RPMI7951 (cell line): ENCODE results near the gene KCNQ1. TPM values are rescaled to one million over a fixed set of nuclear protein-coding genes. Genes with fewer than 3 reads are reported as not detected.

ENCODE experiments used
- DNase-seq: peaks from one replicate; pipeline ENCODE4 v3.0.0-alpha.2; 2012; ENCODE audit warnings: low read depth
- total RNA-seq: library from RNA; depleted of rRNA; stranded (reverse); fragments of >200 nt; shearing (Covaris generic); gene quantifications from 2 replicates; pipeline ENCODE4 v1.2.3, GENCODE V29; 2014

Gene KCNQ1
- total RNA-seq, 1 experiment from 2014 or later, result not detected

- no peak for DNase-seq
Observed at GRCh38 chr11:2508793-2509192, 64.0 kb downstream of the KCNQ1 start.

GRCh38 chr11:2509481-2510001, 64.7 kb downstream of the KCNQ1 start:
- DNase-seq, result no peak

- DNase-seq, result no peak
Observed at GRCh38 chr11:2510626-2511402, 66.0 kb downstream of the KCNQ1 start.

GRCh38 chr11:2511421-2512369, 66.9 kb downstream of the KCNQ1 start:
- no peak for DNase-seq

GRCh38 chr11:2512431-2513407, 67.9 kb downstream of the KCNQ1 start:
- DNase-seq, result no peak

GRCh38 chr11:2513441-2513840, 68.6 kb downstream of the KCNQ1 start:
- no peak for DNase-seq

GRCh38 chr11:2515401-2516275, 70.8 kb downstream of the KCNQ1 start:
- DNase-seq, result no peak

- DNase-seq, result no peak
Observed at GRCh38 chr11:2516276-2517015, 71.6 kb downstream of the KCNQ1 start.

- DNase-seq, result no peak
Observed at GRCh38 chr11:2517016-2517385, 72.2 kb downstream of the KCNQ1 start.

- no peak for DNase-seq
Observed at GRCh38 chr11:2517386-2518064, 72.7 kb downstream of the KCNQ1 start.

GRCh38 chr11:2518111-2518982, 73.5 kb downstream of the KCNQ1 start:
- no peak for DNase-seq

GRCh38 chr11:2518983-2519340, 74.2 kb downstream of the KCNQ1 start:
- no peak for DNase-seq

GRCh38 chr11:2519517-2519861, 74.7 kb downstream of the KCNQ1 start:
- DNase-seq, result no peak

- no peak for DNase-seq
Observed at GRCh38 chr11:2519862-2520735, 75.3 kb downstream of the KCNQ1 start.

GRCh38 chr11:2520736-2521035, 75.9 kb downstream of the KCNQ1 start:
- DNase-seq, result no peak

- no peak for DNase-seq
Observed at GRCh38 chr11:2521081-2521732, 76.4 kb downstream of the KCNQ1 start.
